Fibroblast of the conjunctiva (primary cell): ENCODE measurements around the gene METRN.

Source experiments
- DNase-seq: peaks from one replicate; pipeline ENCODE4 v3.0.0-alpha.2; 2010; ENCODE audit warnings: low read depth

The METRN gene

GRCh38 chr16:760065-760464 is 45.1 kb downstream of the METRN start:
- no peak for DNase-seq

GRCh38 chr16:760545-761343 is 45.8 kb downstream of the METRN start, which contains the start of gene MSLN:
Gene MSLN, plus strand, starts transcription at chr16:760734. Its CDS starts 1,947 bp downstream, at chr16:762681.
- DNase-seq = no peak

- no peak for DNase-seq
These were observed 47.0 kb downstream of the METRN start for GRCh38 chr16:761625-762513.

GRCh38 chr16:762595-763268 is 47.8 kb downstream of the METRN start:
- DNase-seq = no peak

- no peak for DNase-seq
These were observed 48.7 kb downstream of the METRN start for GRCh38 chr16:763369-764183.

GRCh38 chr16:764184-764750 is 49.3 kb downstream of the METRN start:
- no peak for DNase-seq

- DNase-seq = no peak
These were observed 50.0 kb downstream of the METRN start for GRCh38 chr16:764848-765487.

- no peak for DNase-seq
These were observed 50.6 kb downstream of the METRN start for GRCh38 chr16:765488-765865.

GRCh38 chr16:766008-766819 is 51.3 kb downstream of the METRN start:
- no peak for DNase-seq

- DNase-seq = no peak
These were observed 52.1 kb downstream of the METRN start for GRCh38 chr16:766820-767640.

- no peak for DNase-seq
These were observed 52.9 kb downstream of the METRN start for GRCh38 chr16:767743-768235.

- DNase-seq = no peak
These were observed 53.5 kb downstream of the METRN start for GRCh38 chr16:768428-768827.
